Dedifferentiated amniotic fluid mesenchymal stem cell (primary cell): ENCODE data around the gene WNT10A.

Experiments used
- DNase-seq: peaks from one replicate; pipeline ENCODE4 v3.0.0-alpha.2; 2016; ENCODE audit errors: extremely low spot score

The WNT10A gene

DNA sequence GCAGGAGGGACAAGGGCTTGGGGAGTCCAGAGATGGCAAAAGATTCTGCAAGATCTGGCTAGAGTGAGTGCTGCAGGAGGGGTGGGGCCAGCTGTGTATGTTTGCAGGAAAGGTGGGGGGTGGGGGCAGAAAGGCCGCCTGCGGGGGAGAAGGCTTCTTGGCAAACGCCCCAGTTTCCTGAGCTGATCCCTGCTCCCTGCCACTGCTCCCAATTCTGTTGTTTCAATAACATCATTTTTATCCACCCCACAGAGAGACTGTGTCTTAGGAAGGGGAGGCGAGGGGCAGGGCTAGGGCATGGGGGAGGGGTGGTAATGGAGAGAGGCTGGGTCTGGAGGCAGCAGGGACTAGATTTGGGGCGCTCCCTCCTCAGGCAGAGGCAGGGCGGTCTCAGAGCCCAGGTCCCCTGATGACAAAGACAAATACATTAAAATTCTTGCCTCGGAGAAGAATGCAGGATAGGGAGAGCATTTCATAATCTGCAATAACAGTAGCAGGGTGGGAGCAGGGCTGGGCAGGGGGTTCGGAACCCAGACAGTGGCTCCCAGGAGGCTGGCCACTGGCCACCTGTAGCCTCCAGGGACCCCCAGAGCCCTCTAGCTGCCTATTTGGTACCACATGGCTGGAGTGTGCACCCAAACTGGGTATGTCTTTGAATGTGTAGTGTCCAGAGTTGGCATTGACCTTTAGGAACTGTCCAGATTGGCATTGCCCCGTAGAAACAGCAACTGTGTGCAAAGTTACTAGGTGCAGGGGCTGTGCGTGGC lies 23.1 kb upstream of the WNT10A start:
- no peak for DNase-seq

- no peak for DNase-seq
These were observed 22.6 kb upstream of the WNT10A start for GRCh38 chr2:218858138-218858445.

DNA sequence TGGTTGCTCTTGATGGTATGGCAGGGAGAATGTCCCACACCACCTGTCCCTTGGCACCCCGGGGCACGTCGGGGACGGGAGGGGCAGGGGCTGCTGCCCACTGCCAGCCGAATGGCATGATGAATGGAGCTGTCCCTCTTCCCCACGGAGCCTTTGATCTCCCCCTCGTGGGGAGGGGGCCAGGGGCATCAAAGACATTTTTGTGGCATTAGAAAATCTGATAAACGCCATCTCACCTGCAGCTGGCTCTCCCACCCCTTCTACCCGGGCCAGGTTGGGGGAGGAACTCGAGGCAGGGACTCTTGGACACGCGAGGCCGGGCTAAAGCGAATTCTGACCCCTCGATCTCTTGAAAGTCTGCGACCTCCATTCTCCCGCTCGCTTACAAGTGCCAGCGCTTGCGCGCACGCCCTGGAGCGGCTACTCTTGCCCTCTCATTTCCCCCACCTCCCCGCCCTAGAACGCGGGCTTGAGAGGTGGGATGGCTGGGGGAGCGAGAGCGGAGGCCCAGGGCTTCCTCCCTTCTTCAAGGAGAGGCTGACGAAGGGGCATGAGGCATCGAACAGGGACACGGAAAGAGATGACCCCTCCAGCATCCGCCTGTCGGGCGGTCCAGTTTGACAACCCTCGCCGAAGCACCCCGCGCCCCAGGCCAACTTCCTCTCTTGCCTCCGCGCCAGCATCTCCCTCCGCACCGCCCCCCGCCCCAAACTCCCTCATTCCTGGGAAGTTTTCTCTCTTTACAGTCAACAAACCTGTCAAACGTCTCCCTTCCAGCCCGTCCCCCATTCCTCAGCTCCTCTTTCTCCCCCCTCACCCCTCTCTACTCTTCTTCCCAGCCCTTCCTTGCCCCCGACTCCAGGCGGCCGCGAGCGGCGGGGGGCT lies 21.7 kb upstream of the WNT10A start:
- no peak for DNase-seq

GRCh38 chr2:218859556-218859987 lies 21.1 kb upstream of the WNT10A start, which contains the start of gene WNT6:
TSS of gene WNT6 (plus strand) at chr2:218859805. CDS start at chr2:218860038, 233 bp downstream.
- no peak for DNase-seq

DNA sequence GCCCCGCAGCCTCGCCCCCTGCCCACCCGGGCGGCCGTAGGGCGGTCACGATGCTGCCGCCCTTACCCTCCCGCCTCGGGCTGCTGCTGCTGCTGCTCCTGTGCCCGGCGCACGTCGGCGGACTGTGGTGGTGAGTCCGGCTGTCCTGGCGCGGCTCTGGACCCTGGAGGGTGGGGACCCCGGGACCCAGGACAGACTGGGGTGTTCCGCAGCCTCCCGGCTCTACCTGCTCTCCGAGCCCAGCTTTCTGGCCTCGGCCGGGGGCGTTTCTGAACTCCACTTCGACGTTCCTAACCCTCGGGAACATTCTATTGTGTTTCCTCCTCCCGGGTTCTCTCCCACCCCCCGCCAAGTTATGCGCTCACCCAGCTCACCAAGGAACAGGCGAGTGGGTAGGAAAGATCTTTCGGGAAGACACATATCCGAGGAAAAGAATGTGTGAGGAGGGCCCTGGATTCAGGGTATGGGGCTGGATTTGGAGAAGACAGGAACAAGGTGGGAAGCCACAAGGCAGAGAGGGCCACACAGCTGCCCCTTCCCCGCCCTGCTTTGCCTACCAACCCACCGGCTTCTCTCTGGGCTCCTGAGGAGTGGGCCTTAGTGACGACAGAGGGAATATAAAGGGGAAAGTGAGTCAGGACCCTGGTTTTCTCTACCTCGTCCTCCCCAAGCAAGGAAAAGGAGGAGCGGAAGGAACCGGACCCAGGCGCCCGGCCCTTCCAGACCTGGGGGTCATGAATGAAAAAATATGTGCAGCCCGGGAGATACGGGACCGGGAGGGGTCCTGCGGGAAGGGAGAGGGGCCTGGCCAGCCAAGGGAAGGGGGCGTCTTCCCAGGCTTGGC lies 20.4 kb upstream of the WNT10A start:
- no peak for DNase-seq

- no peak for DNase-seq
These were observed 19.7 kb upstream of the WNT10A start for GRCh38 chr2:218860950-218861381.

- DNase-seq: no peak
These were observed 18.9 kb upstream of the WNT10A start for GRCh38 chr2:218861645-218862318.

GRCh38 chr2:218863021-218863520 lies 17.6 kb upstream of the WNT10A start:
- no peak for DNase-seq

DNA sequence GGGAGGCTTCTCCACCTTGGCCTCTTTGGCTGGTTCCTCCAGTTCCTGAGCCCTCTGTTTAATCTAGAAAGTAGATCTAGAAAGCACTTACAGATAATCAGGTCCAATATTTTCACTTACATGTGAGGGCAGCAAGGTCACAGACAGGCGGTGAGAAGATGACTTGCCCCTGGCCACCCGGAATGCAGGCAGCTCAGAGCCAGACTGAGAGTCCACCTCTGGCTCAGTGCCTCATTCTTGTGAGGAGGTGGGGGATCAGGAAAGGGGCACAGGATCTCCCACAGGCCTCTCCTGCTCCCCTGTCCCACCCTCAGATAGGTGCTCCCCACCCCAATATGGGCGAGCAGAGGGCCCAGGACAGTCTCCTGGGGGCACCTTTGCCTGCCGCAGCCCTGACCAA lies 15.3 kb upstream of the WNT10A start:
- DNase-seq: no peak

DNA sequence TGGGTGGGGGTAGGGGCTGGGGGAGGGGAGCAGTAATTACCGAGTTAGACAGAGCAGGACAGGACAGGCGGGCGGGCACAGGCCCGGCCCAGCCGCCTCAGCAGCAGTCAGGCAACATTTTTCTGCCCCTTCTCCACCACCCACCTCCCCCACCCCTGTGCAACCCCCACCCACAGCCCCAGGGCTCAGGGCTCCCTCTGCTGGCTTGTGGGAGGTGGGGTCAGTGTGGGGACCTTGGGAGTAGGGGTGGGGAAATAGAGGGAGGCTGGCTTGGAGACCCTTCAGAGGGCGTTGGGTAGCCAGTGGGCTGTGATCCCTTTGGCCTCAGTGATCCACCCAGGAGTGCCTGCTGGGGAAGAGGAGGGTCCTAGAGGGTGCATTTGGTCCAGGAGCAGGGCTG lies 14.7 kb upstream of the WNT10A start:
- no peak for DNase-seq

DNA sequence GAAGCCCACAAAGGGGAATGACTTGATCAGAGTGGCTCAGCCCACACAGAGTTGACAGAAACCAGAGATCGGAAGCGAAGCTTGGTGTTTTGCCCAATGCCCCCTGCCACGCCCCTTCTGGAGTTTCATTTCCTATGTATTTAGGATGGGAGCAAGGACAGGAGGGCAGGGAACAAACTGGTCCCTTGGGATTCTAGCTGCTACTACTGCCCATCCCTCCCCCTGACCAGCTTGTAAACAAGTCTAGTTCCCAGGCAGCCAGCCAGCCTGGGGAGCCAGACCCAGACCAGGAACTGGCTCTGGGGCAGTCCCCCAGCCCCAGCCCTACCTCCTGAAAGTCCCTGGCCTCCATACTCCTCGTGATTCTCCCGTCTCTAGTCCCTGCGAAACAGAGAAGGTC lies 12.8 kb upstream of the WNT10A start:
- DNase-seq: no peak

DNA sequence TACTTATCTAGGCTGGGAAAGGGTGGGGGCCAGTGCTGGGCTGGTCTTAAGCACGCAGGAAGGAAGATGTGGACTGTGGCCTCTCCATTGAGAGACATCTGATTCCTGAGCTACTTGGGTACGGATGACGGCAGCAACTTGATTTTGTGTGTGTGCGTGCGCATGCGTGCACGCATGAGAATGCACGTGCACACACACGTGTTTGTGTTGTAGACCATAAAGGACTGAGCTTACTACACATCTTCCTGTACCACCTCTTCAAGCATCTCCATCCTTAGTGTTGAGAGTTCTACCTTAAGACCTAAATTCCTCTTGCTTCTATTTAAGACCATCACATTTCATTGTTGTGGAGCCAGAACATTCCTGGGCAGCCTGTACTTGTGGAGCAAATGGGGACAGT lies 11.6 kb upstream of the WNT10A start:
- no peak for DNase-seq

DNA sequence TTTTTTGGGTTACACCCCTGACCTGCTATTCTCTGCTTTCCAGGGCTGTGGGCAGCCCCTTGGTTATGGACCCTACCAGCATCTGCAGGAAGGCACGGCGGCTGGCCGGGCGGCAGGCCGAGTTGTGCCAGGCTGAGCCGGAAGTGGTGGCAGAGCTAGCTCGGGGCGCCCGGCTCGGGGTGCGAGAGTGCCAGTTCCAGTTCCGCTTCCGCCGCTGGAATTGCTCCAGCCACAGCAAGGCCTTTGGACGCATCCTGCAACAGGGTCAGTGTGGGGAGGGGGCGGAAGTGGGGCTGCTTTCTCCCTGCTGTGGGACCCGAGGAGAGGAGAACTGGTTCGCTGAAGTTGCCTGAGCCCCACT lies 9.7 kb upstream of the WNT10A start:
- DNase-seq: no peak

GRCh38 chr2:218871345-218872302 lies 9.0 kb upstream of the WNT10A start:
- DNase-seq: no peak

DNA sequence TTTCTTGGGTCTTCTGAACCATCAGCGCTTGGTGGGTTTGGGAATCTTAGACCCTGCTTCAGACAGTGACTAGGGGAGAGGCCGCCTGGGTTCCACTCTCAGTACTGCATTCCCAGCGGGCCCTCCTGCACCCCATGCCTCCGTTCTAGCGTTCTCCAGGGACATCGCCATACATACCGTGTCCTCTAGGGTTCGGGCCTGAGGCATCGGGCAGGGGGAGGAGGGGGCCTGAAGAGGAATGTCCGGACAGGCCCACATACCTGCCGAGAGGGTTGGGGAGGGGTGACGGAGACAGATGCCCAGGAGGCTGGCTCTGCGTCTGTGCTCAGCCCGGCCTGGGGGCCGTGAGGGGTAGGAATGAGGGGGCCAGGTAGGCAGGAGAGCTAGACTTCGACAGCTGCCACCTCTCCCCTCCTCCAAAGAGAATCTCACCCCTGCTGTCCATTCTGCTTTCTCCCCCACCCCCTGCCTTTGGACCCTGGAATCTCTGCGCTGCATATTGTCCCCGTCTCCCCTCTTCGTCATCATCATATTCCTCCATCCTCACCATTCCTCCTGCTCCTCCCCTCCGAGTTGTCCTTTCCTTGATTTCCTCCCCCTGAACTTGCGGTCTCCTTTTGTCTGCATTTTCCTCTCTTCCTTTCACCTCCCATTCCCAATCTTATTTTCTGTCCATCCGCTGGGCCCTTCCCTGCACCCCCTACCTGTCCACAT lies 7.8 kb upstream of the WNT10A start:
- no peak for DNase-seq

GRCh38 chr2:218873359-218874194 lies 7.1 kb upstream of the WNT10A start:
- no peak for DNase-seq

GRCh38 chr2:218875692-218876246 lies 4.9 kb upstream of the WNT10A start:
- DNase-seq: no peak

DNA sequence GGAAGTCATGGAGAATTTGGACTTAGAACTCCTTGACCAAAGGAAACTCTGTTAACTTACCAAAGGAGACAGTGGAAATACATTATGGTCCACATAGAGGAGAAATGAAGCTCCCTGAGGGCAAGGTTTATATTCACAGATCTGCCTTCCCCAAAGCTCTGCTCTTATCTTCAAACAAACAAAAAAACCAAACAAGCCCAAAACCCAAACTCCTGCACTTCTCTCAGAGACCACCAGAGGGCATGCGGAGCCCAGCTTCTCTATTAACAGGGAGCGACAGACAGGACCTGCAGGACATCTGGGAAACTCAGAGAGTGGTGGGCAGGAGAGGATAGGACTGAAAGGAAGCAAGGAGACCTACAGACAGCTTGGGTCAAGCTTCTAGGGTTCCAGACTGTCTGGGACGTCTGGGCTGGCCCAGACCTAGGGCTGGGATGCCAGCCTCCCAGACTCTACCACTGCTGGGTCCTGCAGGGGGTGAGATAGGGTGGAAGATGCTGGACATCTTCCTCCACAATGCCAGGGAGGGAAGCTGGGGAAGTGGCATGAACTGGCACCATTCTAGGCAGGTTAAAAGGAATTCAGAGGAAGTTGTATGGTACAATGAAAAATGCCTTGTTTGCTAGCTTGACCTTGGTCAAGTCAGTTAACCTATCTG lies 4.0 kb upstream of the WNT10A start:
- peak; percentile 67 for DNase-seq
